ENCODE measurements around the gene DCBLD2. TPM values are rescaled to one million over a fixed set of nuclear protein-coding genes. Genes with fewer than 3 reads are reported as not detected.

Gene DCBLD2
- total and polyA plus RNA-seq, 9 donors, result 13.5 to 58.7 (median 38.0) TPM

- Histone ChIP-seq H3K36me3 (no peaks in the 10 kb centered on the region), H3K4me3 (no peak overlapping the region), H3K27me3 (no peaks in the 10 kb centered on the region), H3K27ac (no peak overlapping the region), H3K4me1 (ENCODE audit: insufficient read depth) (no peaks in the 10 kb centered on the region), H3K9me3 (no peaks in the 10 kb centered on the region)
- intact Hi-C loops (cut with DNase I), result no loop called here
- WGBS, 3 donors, result 84 to 89% (median 86%) methylated on average over 4 of the region's 4 CpGs
- TF ChIP-seq EP300 (IDR thresholded peaks at IDR 0.05), result no peak
- TF ChIP-seq, protein P1, sequence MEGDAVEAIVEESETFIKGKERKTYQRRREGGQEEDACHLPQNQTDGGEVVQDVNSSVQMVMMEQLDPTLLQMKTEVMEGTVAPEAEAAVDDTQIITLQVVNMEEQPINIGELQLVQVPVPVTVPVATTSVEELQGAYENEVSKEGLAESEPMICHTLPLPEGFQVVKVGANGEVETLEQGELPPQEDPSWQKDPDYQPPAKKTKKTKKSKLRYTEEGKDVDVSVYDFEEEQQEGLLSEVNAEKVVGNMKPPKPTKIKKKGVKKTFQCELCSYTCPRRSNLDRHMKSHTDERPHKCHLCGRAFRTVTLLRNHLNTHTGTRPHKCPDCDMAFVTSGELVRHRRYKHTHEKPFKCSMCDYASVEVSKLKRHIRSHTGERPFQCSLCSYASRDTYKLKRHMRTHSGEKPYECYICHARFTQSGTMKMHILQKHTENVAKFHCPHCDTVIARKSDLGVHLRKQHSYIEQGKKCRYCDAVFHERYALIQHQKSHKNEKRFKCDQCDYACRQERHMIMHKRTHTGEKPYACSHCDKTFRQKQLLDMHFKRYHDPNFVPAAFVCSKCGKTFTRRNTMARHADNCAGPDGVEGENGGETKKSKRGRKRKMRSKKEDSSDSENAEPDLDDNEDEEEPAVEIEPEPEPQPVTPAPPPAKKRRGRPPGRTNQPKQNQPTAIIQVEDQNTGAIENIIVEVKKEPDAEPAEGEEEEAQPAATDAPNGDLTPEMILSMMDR (IDR thresholded peaks at IDR 0.05), result no peak
- TF ChIP-seq POLR2A (IDR thresholded peaks at IDR 0.05), result no peak
- no peak for DNase-seq
These were observed 103.6 kb downstream of the DCBLD2 start for GRCh38 chr3:98797905-98798304.

DNA sequence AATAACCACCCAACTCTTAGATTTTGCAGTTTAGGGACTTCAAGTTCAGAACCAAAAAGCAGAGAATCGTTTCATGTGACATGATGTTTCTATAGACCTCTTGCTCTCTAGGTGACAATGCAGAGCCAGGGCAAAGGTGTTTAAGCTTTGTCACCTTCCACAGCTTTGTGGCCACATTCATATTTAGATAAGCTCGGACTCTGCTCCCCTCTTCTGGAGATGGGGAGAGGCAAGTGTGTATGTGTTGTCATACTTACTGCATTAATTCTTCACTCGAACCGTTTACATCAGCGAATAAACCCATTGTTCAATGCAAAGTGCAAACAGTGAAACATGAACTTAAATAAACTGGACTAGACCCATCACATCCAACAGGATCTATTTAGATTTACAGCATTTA is 105.2 kb downstream of the DCBLD2 start:
- Histone ChIP-seq H3K36me3 (no peaks in the 10 kb centered on the region), H3K27ac (no peak overlapping the region), H3K4me1 (ENCODE audit: insufficient read depth) (no peaks in the 10 kb centered on the region), H3K4me3 (no peak overlapping the region), H3K27me3 (no peaks in the 10 kb centered on the region), H3K9me3 (no peaks in the 10 kb centered on the region)
- intact Hi-C loops (cut with DNase I), result no loop called here
- TF ChIP-seq, protein P1 (IDR thresholded peaks at IDR 0.05), result no peak
- no peak for DNase-seq
- 85 to 90% (median 86%) methylated on average over 5 of the region's 5 CpGs for WGBS, 3 donors

DNA sequence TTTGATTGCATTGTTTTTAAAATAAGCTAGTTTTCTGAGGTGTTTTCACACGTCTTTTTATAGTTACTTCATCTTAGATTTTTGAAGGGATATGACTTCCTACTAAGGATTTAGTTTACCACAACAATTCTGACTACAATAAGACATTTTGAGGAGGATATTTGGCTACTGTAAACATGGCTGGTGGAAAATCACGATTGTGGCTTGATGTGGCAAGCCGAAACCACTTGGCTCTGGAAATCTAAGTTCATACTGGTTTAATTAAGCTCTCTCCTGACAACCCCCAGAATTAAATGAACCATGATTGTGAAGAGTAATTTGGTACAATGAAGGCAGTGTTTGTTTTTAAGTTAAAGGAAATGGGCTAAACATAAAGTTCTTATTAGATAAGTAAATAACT is 107.5 kb downstream of the DCBLD2 start:
- Histone ChIP-seq H3K4me3 (no peak overlapping the region), H3K9me3 (no peaks in the 10 kb centered on the region), H3K27me3 (no peaks in the 10 kb centered on the region), H3K36me3 (no peaks in the 10 kb centered on the region), H3K27ac (no peak overlapping the region), H3K4me1 (ENCODE audit: insufficient read depth) (no peaks in the 10 kb centered on the region)
- DNase-seq, result no peak
- intact Hi-C loops (cut with DNase I), result no loop called here
- TF ChIP-seq, protein P1 (IDR thresholded peaks at IDR 0.05), result no peak
- TF ChIP-seq POLR2A (IDR thresholded peaks at IDR 0.05), result no peak
- TF ChIP-seq EP300 (IDR thresholded peaks at IDR 0.05), result no peak
- WGBS, 3 donors, result 67 to 71% (median 71%) methylated on average over 3 of the region's 3 CpGs

GRCh38 chr3:98791341-98792325 is 109.9 kb downstream of the DCBLD2 start:
- TF ChIP-seq POLR2A (IDR thresholded peaks at IDR 0.05), result no peak
- no peak for TF ChIP-seq EP300 (IDR thresholded peaks at IDR 0.05)
- TF ChIP-seq, protein P1 (IDR thresholded peaks at IDR 0.05), result no peak
- H3K27me3 ChIP-seq, result no peaks in the 10 kb centered on the region
- H3K4me1 ChIP-seq (ENCODE audit: insufficient read depth), result no peaks in the 10 kb centered on the region
- no peak for DNase-seq
- H3K9me3 ChIP-seq, result no peaks in the 10 kb centered on the region
- H3K4me3 ChIP-seq, result no peak overlapping the region
- no peaks in the 10 kb centered on the region for H3K36me3 ChIP-seq
- no peak overlapping the region for H3K27ac ChIP-seq
- intact Hi-C loops (cut with DNase I), result no loop called here
- 54 to 62% (median 57%) methylated on average over 7 of the region's 7 CpGs for WGBS, 3 donors
